ENCODE measurements around the gene PNMA6E.

The PNMA6E gene

GRCh38 chrX:153382563-153383482, 18.3 kb downstream of the PNMA6E start:
- no peak for DNase-seq

GRCh38 chrX:153381684-153382532, 19.2 kb downstream of the PNMA6E start:
- no peak for DNase-seq

DNA sequence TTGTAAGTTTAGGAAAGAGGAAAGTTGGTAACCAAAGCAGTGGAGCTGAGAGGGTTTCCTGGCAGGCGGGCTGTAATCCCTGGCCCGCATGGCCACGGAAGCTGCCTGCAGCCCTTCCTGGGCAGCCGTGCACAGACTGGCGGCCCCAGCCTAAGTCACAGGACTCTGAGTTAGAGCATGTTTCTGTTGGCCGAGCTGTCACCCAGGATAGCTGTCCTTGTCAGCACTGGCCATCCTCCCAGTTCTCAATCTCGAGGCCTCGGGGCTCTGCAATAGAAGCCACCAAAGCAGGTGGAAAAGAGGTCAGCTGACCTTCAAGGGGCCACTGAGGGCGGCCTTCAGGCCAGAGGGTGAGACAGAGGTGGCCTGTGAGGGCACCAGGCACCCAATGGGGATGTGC, 20.5 kb downstream of the PNMA6E start:
- no peak for DNase-seq

GRCh38 chrX:153379971-153380581, 21.1 kb downstream of the PNMA6E start:
- DNase-seq, result no peak

- no peak for DNase-seq
Observed at GRCh38 chrX:153379508-153379907, 21.6 kb downstream of the PNMA6E start.

DNA sequence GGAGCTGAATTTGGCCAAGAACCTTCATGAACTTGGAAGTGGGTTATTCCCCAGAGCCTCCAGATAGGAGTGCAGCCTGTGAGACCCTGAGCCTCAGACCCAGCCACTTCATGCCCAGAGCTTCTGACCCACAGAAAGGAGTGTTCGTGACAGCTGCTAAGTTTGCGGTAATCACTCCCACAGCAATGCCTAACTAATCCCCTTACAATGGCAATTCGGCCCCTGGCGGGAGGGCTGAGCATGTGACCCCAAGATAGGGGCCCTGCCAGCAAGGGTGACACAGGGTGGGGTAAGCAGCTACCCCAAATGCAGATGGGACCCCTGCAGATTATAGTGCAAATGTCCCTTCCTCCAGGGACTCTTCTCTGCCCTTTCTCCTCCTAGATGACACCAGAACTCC, 22.5 kb downstream of the PNMA6E start:
- no peak for DNase-seq

- no peak for DNase-seq
Observed at GRCh38 chrX:153377727-153378126, 23.4 kb downstream of the PNMA6E start.

GRCh38 chrX:153375571-153375970, 25.6 kb downstream of the PNMA6E start:
- DNase-seq, result no peak

GRCh38 chrX:153374426-153374825, 26.7 kb downstream of the PNMA6E start:
- DNase-seq, result no peak

GRCh38 chrX:153372949-153373348, 28.2 kb downstream of the PNMA6E start:
- DNase-seq, result no peak

GRCh38 chrX:153371256-153371655, 29.9 kb downstream of the PNMA6E start:
- DNase-seq, result no peak

DNA sequence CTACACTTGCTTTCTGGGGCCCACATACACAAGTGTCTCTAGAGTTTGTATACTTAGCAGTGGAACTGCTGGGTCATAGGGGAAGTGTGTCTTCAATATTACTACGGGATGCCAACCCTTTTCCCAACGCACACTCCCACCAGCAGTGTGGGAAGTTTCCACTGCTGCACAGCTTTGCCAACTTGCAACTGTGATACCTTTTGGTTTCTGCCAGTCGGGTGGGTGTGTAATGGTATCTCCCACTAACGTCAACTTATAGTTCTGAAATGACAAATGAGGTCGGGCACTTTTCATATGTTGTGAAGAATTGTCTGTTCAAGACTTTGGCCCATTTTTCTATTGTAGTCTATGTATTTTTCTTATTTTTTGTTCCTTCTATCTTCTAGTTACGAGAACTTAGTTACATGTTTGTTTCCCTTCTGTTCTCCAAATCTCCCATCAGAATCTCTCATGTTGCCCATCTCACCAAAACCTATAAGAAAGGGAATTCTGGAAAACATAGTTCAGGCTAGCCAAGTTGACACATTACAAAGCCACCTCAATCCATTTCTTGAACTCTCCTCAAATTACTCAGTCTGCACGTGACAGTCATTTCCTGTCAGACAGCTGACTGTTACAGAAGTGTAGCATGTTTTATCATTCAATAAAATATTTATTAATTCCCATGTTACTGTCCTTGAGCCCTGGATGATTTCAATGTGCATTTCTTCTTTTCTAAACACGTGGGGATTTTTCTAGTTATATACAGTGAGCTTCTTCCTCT, 30.7 kb downstream of the PNMA6E start:
- DNase-seq, result no peak

- DNase-seq, result no peak
Observed at GRCh38 chrX:153366878-153367538, 34.1 kb downstream of the PNMA6E start.

GRCh38 chrX:153366119-153366518, 35.0 kb downstream of the PNMA6E start:
- no peak for DNase-seq

- no peak for DNase-seq
Observed at GRCh38 chrX:153365670-153366069, 35.5 kb downstream of the PNMA6E start.

DNA sequence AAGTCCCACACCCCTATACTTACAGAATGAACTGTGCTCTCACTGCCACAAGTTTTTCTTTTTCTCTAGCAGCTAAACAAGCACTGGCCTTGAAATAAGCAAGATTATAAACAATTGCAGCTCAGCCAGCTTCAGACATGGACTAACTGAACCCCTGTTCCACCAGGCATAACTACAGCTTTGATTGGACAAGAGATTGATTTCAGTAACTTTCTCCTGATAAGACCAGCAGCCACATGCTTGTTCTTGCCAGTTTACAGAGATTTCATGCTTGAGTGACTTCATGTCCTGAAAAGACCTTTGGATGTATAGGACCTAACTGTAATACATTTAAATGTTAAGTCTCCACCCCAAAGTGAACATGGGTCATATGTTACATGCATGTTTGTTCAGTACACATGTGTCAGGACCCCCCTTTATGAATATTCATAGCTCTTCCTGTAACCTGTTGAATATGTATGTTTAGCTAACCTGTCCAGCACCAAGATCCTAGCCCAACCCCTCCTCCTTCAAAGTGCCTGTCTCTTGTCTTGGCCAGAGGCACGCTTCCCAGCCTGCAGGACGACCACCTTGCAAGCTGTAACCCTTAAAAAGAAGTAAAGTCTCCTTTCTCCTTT, 39.3 kb downstream of the PNMA6E start:
- no peak for DNase-seq

- DNase-seq, result no peak
Observed at GRCh38 chrX:153357877-153358276, 43.3 kb downstream of the PNMA6E start.

GRCh38 chrX:153353416-153353815, 47.7 kb downstream of the PNMA6E start:
- DNase-seq, result no peak

DNA sequence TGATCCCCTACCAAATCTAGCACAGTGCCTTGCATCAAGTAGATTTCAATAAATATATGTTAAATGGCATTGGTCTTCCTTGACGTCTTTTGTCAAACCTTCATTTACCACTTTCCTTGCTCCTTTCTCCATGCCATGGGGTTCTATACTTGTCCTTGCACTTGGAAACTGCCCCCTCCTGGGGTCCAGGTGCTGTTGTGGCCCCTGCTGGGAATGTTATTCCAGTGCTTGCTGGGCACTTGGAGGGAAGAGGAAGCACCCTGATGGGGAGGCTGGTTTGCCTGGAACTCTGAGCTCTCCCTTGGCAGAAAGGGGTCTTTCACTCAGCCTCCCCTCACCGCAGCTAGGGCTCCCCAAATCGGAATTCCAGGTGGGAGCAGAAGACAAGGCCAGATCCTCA, 48.3 kb downstream of the PNMA6E start:
- no peak for DNase-seq

- no peak for DNase-seq
Observed at GRCh38 chrX:153351981-153352380, 49.2 kb downstream of the PNMA6E start.

DNA sequence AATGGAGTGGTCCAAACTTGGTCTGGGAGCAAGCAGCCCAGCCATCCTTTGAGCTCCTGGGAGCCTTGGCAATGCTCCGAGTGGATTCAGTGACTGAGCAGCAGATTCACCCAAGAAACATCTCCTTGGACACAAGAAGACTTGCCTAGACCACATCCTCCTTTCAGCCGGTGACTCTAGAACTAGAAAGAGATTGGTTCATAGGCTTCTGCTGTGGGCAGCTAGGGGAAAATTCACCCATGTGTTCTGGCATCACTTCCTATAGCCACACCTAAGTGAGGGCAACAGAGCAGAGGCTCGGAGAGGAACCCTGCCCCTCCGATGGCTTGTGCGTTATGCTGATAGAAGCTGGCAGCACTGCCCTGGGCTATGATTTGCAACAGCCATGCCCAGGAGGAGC, 51.2 kb downstream of the PNMA6E start:
- no peak for DNase-seq

GRCh38 chrX:153348421-153348820, 52.7 kb downstream of the PNMA6E start:
- no peak for DNase-seq

All from T-helper 9 cell (primary cell).